NCI-H146 treated with DMSO at 0.1 percent for 48 hours (cell line): Measurements from ENCODE around the gene LEAP2.
A peak's percentile ranks its signal among the peaks of the same experiment; 100 is the strongest.

Experiments used
- DNase-seq: peaks from one replicate; lab custom pipeline; 2025; ENCODE audit not compliant: unreplicated experiment; lab: John Stamatoyannopoulos, UW

LEAP2 gene

GRCh38 chr5:132873119-132873929 lies at the start of gene LEAP2:
TSS of gene LEAP2 (plus strand) at chr5:132873668. CDS start at chr5:132873695, 27 bp downstream.
- no peak for DNase-seq

GRCh38 chr5:132824426-132824825 lies 49.0 kb upstream of the LEAP2 start:
- no peak for DNase-seq

DNA sequence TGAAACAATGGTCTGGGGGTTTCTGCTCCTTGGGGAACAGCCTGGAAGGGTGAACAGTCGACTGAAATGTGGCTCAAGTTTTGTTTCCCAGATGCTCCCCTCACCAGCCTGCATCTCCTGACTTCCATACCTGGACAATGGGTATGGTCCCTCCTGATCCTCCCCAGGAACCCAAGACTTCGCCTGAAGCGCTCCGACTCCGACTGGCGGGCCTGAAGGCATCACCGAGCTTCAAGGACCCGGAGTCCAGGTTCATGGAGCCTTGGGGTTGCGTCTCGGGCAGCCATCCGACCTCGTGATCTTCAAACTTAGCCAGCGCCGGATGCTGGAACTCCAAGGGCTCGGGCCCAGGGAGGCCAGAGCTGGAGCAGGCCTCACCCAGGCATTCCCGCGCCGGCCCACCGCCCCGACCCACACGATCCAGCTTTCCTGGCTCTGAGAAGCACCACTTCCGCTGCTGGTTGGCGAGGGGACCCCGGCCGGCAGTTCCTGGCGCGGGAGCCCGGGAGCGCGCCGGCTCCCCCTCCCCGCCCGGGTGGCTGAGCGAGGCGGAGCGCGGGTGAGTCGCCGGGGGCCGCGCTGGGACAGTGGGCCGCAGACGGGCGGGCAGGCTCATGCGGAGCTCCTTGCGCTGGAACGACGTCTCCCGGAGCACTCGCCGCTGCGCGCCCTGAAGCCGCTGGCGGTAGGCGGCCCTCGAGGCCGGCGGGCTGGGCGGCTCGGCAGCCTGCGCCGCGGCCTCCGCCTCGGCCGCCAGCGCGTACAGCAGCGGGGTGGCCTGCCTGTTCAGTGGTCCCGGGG lies 48.2 kb upstream of the LEAP2 start:
- DNase-seq: no peak

- DNase-seq: no peak
Measured at GRCh38 chr5:132825834-132826391, 47.6 kb upstream of the LEAP2 start.

- no peak for DNase-seq
Measured at GRCh38 chr5:132826424-132827082, 46.9 kb upstream of the LEAP2 start.

DNA sequence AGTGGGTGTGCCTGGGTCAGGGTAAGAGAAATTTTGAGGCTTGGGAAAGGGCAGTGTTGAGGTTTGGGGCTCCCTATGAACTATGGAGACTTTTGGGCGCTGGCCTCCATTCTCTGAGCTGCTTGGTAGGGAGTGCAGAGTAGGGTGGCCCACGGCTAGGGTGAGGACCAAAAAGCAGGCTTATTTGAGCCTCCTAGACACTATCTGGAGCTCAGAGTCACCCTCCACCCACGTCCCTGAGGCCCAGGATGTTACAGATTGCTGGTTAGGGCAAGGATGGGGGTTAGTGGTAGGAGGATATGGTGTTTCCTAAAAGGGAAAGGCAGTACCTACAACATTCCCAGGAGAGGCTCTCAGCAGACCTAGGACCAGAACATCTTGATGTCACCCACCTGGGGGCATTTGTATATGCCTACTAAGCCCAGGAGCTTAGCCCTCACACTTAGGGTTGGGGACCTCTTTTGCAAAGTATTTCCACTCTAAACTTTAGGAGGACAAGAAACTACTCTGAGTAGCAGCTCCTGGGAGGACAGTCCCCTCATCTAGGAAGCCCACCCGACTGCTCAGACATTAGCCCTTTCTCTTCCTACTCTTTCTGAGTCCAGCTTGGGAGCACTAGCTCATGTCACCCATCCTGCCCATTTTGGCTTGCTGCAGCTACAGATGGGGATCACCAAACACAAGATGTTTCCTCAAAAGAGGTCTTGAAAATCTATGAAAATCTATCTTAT lies 45.4 kb upstream of the LEAP2 start:
- no peak for DNase-seq

- DNase-seq: no peak
Measured at GRCh38 chr5:132828846-132829494, 44.5 kb upstream of the LEAP2 start.

DNA sequence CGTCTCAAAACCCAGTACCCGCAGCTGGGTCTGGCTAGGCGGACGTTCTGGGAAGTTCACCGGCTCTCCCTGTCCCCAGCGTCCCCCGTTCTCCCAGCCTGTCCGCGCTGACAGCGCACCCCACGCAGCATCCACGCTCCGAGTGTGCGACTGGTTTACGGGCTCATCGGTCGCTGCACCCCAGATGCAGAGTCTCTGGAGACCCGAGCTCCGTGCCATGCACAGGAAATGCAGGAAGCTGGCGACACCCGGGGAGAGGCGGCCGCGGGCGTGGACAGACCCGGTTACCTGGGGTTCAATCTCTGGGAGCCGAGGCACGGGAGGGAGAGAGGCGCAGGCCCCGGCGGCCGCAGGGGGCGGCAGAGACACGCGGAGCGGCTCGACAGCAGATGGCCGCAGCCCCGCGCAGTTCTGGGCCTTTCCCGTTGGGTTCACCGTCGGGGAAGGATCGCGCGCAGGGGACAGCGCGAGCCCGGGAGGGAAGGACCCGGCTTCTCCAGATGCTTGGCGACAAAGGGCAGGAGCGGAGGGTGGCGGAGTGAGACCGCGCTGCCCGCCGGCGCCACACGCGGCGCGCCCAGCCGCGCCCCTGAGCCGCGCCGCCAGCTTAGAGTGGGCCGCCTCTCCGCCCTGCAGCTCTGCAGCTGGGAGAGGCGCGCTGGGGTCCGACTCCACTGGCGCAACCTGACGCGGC lies 43.6 kb upstream of the LEAP2 start:
- DNase-seq: peak; percentile 28

- DNase-seq: peak; percentile 24
Measured at GRCh38 chr5:132830436-132831094, 42.9 kb upstream of the LEAP2 start, which contains the start of gene SHROOM1. TSS of gene SHROOM1 (minus strand) at chr5:132830647. CDS start at chr5:132826140, 4,507 bp downstream.

DNA sequence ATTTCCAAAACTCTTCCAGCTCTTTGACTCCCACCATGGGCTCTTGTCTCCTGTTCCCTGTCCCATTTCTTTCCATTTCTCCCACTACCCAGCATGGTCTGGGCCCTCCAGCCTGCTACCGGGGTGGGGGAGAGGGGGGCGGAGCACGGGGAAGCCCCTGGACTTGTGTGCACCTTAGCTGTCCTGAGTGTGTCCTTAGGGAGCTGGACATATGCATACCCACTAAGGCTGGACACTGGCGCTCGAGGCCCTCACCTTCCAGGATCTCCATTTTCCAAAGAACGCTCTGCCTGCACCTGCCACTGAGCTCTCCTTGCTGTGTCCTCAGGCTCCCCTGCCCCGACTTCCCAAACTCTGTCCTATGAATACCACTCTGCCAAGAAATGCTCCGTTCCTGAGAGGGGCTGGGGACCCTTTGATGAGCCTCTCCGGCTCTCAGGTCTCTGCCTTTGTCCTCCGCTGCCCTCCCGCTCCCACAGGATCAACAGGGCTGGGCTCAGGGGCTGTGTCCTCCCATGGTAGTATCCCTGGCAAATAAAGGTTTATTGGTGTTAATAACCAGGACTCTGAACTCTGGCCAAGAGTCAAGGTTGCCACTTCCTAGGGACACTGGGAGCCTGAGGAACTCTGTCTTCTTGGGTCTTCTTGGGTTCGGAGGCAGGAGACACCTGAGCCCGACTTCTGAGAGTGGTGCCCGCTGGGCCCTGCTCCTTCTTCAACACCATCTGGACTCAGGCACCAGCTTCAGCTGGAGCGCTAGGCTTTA lies 42.2 kb upstream of the LEAP2 start:
- no peak for DNase-seq

DNA sequence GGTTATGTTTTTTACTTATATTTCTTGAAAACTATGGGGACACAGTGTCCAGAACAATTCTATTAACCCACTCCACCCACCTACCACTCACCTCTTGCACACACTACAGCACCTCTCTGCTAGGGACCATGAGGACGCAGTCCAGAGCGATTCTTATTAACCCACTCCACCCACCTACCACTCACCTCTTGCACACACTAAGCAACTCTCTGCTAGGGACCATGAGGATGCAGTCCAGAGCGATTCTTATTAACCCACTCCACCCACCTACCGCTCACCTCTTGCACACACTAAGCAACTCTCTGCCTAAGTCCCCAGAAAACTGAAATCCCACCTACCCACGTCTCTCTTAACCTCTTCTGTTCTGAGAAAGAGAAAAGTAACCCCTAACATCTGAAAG lies 40.9 kb upstream of the LEAP2 start:
- no peak for DNase-seq

DNA sequence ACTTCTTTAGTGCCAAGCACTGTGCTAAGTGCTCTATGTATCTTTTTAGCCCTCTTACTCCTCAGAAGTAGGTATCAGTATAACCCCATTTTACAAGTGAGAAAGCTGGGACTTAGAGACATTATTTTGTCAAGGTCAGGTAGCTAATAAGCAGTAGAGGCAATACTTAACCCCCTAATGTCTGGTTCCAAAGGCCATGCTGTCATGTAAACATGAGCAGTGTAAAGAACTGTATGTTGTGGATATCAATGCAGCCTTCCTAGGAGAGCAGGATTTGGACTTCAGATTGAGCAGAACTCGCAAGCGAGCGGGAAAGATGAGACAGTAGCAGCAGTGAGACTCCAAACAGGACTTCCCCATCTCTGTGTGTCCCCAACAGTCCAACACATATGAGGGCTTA lies 39.4 kb upstream of the LEAP2 start:
- DNase-seq: no peak

- DNase-seq: no peak
Measured at GRCh38 chr5:132836852-132837251, 36.6 kb upstream of the LEAP2 start.

DNA sequence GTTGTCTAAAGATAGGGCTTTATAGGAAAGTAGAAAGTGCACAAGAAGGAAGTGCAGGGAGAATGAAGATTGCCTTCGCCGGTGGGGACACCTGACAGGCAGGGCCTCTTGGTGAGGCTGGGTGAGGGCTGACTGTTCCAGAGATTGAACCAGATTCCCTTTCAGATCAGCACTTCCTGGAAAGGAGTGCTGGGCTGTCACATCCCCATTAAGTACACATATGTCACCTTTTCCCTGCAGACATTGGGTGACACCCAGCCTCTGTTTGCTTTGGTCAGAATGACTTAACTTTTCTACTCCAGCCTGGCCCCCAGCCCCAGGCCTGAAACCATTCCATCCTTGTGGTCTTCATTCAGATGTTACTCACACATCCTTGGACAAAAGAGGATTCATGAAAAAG lies 35.6 kb upstream of the LEAP2 start:
- DNase-seq: no peak

GRCh38 chr5:132838516-132839282 lies 34.8 kb upstream of the LEAP2 start:
- no peak for DNase-seq

DNA sequence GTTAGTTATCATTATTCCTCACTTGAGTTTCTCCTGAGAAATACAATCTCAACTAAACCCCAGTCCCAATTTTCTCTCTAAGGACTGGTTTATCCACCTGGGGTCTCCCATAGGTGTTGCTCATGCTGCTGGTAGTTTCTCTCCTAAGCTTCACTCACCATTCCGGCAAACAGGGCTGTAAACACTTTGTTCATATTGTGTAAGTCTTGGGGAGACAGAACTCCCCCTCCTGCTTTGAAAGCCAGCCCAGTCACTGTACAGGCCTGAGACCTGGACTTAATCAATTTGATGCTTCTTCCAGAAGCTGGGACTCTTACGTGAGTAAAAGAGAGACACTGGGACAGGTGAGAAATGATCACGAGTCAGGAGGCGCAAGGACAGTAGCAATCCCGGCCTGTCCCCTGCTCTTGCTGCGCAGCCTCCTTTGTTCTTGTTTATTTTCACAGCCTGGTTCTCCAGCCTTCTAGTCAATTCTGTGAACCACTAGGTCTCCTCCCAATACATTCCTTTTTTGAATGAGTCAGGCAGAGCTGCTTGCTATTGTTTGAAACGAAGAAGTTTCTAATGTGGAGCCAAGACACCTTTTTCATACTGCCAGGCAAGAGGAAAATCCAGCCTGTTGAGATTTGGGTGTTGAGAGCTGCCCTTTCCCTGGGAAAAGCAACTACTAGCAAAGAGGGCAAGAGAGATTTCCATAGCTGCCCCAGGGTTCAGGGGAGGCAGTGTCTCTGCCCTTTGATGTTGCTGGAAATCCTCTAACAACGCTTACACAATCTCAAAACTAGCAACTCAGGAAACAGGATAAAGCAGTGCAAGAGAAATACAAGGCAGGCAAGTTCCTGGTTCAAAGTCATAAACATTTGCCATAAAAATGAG lies 33.8 kb upstream of the LEAP2 start:
- no peak for DNase-seq

- no peak for DNase-seq
Measured at GRCh38 chr5:132840313-132840712, 33.2 kb upstream of the LEAP2 start.
